ENCODE results near the gene HDHD3.

DNA sequence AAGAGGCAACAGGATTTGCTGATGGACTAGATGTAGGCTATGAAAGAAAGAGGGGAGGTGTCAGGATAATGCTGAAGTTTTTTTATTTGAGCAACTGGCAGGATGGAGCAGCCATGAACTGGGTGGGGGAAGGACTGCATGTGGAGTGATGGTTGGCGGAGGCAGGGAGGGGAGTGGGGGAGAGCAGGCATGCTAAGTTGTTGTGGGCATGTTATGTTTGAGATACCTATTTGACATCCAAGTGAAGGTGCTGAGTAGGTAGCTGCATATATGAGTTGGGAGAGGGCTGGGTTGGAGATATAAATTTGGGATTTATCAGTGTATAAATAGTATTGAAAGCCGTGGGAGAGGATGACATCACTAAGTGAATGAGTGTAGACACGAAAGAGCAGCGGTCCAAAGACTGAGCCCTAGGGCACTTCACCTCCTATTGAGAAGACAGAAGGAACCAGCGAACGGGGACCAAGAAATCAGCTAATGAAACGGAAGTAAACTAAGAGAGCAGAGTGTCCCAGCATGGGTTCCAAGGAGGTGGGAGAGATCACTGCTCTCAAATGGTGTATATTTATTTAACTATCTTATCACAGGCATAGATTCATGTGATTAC, 20.0 kb downstream of the HDHD3 start:
- TF ChIP-seq POLR2A (IDR thresholded peaks at IDR 0.05; ENCODE audit: low read length) (no peak), GATA1 (IDR thresholded peaks at IDR 0.05; ENCODE audit: low read depth, low read length) (no peak)
